HEK293 (cell line): ENCODE data around the gene ENC1.

Source experiments
- CTCF ChIA-PET: fragments of 350-600 bp; formaldehyde crosslinking; extraction: SDS; loops from one replicate; lab custom pipeline; 2021; ENCODE audit warnings: antibody characterized with exemption; lab: Yijun Ruan, JAX
- POLR2A ChIA-PET: fragments of 300-600 bp; formaldehyde crosslinking; extraction: SDS; loops from one replicate; lab custom pipeline; 2020; ENCODE audit warnings: antibody characterized with exemption, inconsistent platforms; lab: Yijun Ruan, JAX
- H3K27ac ChIP-seq: fragments of 200-500 bp; sonication (Bioruptor generic); 2 replicates; pipeline ENCODE4 v1.5.1; 2014; ENCODE audit warnings: low read depth, low read length, control low read depth, inconsistent platforms; ENCODE audit errors: extremely low read depth
- H3K36me3 ChIP-seq, 2 experiments: fragments of 200-500 bp in 1 of 2; sonication (Bioruptor generic) in 1 of 2; 1 replicate in 1 of 2; 2 replicates in 1 of 2; pipeline ENCODE4 v1.5.1; 2014 to 2017; ENCODE audit warnings: inconsistent platforms in 2 of 2, low read length in 2 of 2; ENCODE audit not compliant: control insufficient read depth in 2 of 2, insufficient read depth in 1 of 2
- H3K4me1 ChIP-seq: fragments of 200-500 bp; sonication (Bioruptor generic); 2 replicates; pipeline ENCODE4 v1.5.1; 2014; ENCODE audit warnings: mild to moderate bottlenecking, low read length, inconsistent platforms; ENCODE audit not compliant: control insufficient read depth, insufficient read depth
- H3K4me3 ChIP-seq: 2 replicates; pipeline ENCODE4 v1.5.1; 2011; ENCODE audit warnings: low read depth, mild to moderate bottlenecking, control low read depth, low read length, moderate library complexity
- H3K9me3 ChIP-seq: fragments of 200-500 bp; sonication (Bioruptor generic); 2 replicates; pipeline ENCODE4 v1.5.1; 2014; ENCODE audit warnings: low read depth, low read length, inconsistent platforms; ENCODE audit not compliant: control insufficient read depth, insufficient read depth
- GFI1B ChIP-seq: fragments of 450-650 bp; formaldehyde crosslinking; IDR thresholded peaks from 2 replicates; pipeline ENCODE4 v1.5.1; 2016; ENCODE audit warnings: missing biosample characterization, missing genetic modification characterization
- GLIS2 ChIP-seq: fragments of 450-650 bp; formaldehyde crosslinking; IDR thresholded peaks from 2 replicates; pipeline ENCODE4 v1.5.1; 2016; ENCODE audit warnings: missing biosample characterization, missing genetic modification characterization
- SCRT1 ChIP-seq: fragments of 450-650 bp; formaldehyde crosslinking; IDR thresholded peaks from 2 replicates; pipeline ENCODE4 v1.5.1; 2016; ENCODE audit warnings: missing biosample characterization, missing genetic modification characterization, borderline replicate concordance
- SCRT2 ChIP-seq: fragments of 450-650 bp; formaldehyde crosslinking; IDR thresholded peaks from 2 replicates; pipeline ENCODE4 v1.5.1; 2016; ENCODE audit warnings: missing biosample characterization, missing genetic modification characterization
- ZFHX2 ChIP-seq: fragments of 450-650 bp; formaldehyde crosslinking; conservative IDR thresholded peaks from 2 replicates; pipeline ENCODE4 v1.5.1; 2016; ENCODE audit warnings: missing biosample characterization, missing genetic modification characterization
- ZFP41 ChIP-seq: fragments of 450-650 bp; formaldehyde crosslinking; IDR thresholded peaks from 2 replicates; pipeline ENCODE4 v1.5.1; 2016; ENCODE audit warnings: missing biosample characterization, missing genetic modification characterization, borderline replicate concordance
- ZNF10 ChIP-seq: fragments of 450-650 bp; formaldehyde crosslinking; IDR thresholded peaks from 2 replicates; pipeline ENCODE4 v1.5.1; 2017; ENCODE audit warnings: missing biosample characterization, missing genetic modification characterization
- ZNF155 ChIP-seq: fragments of 450-650 bp; formaldehyde crosslinking; IDR thresholded peaks from 2 replicates; pipeline ENCODE4 v1.5.1; 2016; ENCODE audit warnings: missing biosample characterization, missing genetic modification characterization
- ZNF175 ChIP-seq: fragments of 450-650 bp; formaldehyde crosslinking; IDR thresholded peaks from 2 replicates; pipeline ENCODE4 v1.5.1; 2016; ENCODE audit warnings: missing biosample characterization, missing genetic modification characterization
- ZNF184 ChIP-seq: fragments of 450-650 bp; IDR thresholded peaks from 2 replicates; pipeline ENCODE4 v1.5.1; 2018; ENCODE audit warnings: missing biosample characterization, mild to moderate bottlenecking, missing genetic modification characterization
- ZNF223 ChIP-seq: fragments of 450-650 bp; formaldehyde crosslinking; IDR thresholded peaks from 2 replicates; pipeline ENCODE4 v1.5.1; 2016; ENCODE audit warnings: missing biosample characterization, missing genetic modification characterization
- ZNF24 ChIP-seq: fragments of 450-650 bp; formaldehyde crosslinking; IDR thresholded peaks from 2 replicates; pipeline ENCODE4 v1.5.1; 2016; ENCODE audit warnings: missing biosample characterization, missing genetic modification characterization
- ZNF449 ChIP-seq: fragments of 450-650 bp; formaldehyde crosslinking; IDR thresholded peaks from 2 replicates; pipeline ENCODE4 v1.5.1; 2017; ENCODE audit warnings: missing biosample characterization, mild to moderate bottlenecking, missing genetic modification characterization, moderate library complexity
- ZNF561 ChIP-seq: fragments of 450-650 bp; IDR thresholded peaks from 2 replicates; pipeline ENCODE4 v1.5.1; 2018; ENCODE audit warnings: missing biosample characterization, missing genetic modification characterization, borderline replicate concordance
- ZNF580 ChIP-seq: fragments of 450-650 bp; formaldehyde crosslinking; IDR thresholded peaks from 2 replicates; pipeline ENCODE4 v1.5.1; 2016; ENCODE audit warnings: missing biosample characterization, missing genetic modification characterization
- ZNF692 ChIP-seq: fragments of 450-650 bp; formaldehyde crosslinking; IDR thresholded peaks from 2 replicates; pipeline ENCODE4 v1.5.1; 2016; ENCODE audit warnings: missing biosample characterization, missing genetic modification characterization
- ZNF747 ChIP-seq: fragments of 450-650 bp; formaldehyde crosslinking; IDR thresholded peaks from 2 replicates; pipeline ENCODE4 v1.5.1; 2016; ENCODE audit warnings: missing biosample characterization, missing genetic modification characterization
- ZNF76 ChIP-seq: fragments of 450-650 bp; formaldehyde crosslinking; IDR thresholded peaks from 2 replicates; pipeline ENCODE4; 2016; ENCODE audit warnings: low read depth, missing biosample characterization, missing genetic modification characterization, borderline replicate concordance
- ZNF776 ChIP-seq: fragments of 450-650 bp; formaldehyde crosslinking; IDR thresholded peaks from 2 replicates; pipeline ENCODE4 v1.5.0; 2017; ENCODE audit warnings: missing biosample characterization, missing genetic modification characterization, borderline replicate concordance
- ZNF785 ChIP-seq: fragments of 450-650 bp; formaldehyde crosslinking; IDR thresholded peaks from 2 replicates; pipeline ENCODE4 v1.5.1; 2016; ENCODE audit warnings: missing biosample characterization, missing genetic modification characterization
- TF ChIP-seq, protein P1 (sequence below): fragments of 450-650 bp; formaldehyde crosslinking; IDR thresholded peaks from 2 replicates; pipeline ENCODE4 v1.5.1; 2017; ENCODE audit warnings: missing biosample characterization, missing genetic modification characterization
- TF ChIP-seq, protein P2 (sequence below): fragments of 450-650 bp; formaldehyde crosslinking; IDR thresholded peaks from 2 replicates; pipeline ENCODE4 v1.5.1; 2016; ENCODE audit warnings: missing biosample characterization, missing genetic modification characterization

Gene ENC1

GRCh38 chr5:74616236-74617146 is 24.0 kb downstream of the ENC1 start:
- H3K4me1 ChIP-seq: no peaks in the 10 kb centered on the region
- no peak overlapping the region for H3K4me3 ChIP-seq
- POLR2A ChIA-PET: no interaction called here
- H3K27ac ChIP-seq: no peak overlapping the region
- no peak for TF ChIP-seq GFI1B (tag by site-specific recombination)
- no peak for TF ChIP-seq ZNF692 (tag by site-specific recombination)
- TF ChIP-seq, protein P1, sequence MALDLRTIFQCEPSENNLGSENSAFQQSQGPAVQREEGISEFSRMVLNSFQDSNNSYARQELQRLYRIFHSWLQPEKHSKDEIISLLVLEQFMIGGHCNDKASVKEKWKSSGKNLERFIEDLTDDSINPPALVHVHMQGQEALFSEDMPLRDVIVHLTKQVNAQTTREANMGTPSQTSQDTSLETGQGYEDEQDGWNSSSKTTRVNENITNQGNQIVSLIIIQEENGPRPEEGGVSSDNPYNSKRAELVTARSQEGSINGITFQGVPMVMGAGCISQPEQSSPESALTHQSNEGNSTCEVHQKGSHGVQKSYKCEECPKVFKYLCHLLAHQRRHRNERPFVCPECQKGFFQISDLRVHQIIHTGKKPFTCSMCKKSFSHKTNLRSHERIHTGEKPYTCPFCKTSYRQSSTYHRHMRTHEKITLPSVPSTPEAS (tag by site-specific recombination): no peak
- TF ChIP-seq ZNF10: no peak
- TF ChIP-seq SCRT1 (tag by site-specific recombination): no peak
- no peak for TF ChIP-seq GLIS2 (tag by site-specific recombination)
- no peak for TF ChIP-seq ZNF785 (tag by site-specific recombination)
- TF ChIP-seq, all 188 proteins: peak for 0
- Histone ChIP-seq H3K36me3 (no peaks in the 10 kb centered on the region), H3K9me3 (no peaks in the 10 kb centered on the region)
- CTCF ChIA-PET: interaction anchor here (0.6 kb wide), 2 partner anchors 9 to 582 kb away, joined by 4 read pairs; no protein-coding TSS in a partner anchor

GRCh38 chr5:74613283-74613682 is 27.2 kb downstream of the ENC1 start:
- TF ChIP-seq ZNF449 (tag by site-specific recombination): 0 out of 2 replicates have a peak, but pooled peaks have one; percentile 23
- TF ChIP-seq ZNF76: no peak
- no peak for TF ChIP-seq ZNF155
- CTCF ChIA-PET: no interaction called here
- Histone ChIP-seq H3K4me1 (peaks cover 8% of the 10 kb centered on the region), H3K36me3 (no peaks in the 10 kb centered on the region), H3K27ac (no peak overlapping the region), H3K9me3 (no peaks in the 10 kb centered on the region), H3K4me3 (no peak overlapping the region)
- POLR2A ChIA-PET: no interaction called here

DNA sequence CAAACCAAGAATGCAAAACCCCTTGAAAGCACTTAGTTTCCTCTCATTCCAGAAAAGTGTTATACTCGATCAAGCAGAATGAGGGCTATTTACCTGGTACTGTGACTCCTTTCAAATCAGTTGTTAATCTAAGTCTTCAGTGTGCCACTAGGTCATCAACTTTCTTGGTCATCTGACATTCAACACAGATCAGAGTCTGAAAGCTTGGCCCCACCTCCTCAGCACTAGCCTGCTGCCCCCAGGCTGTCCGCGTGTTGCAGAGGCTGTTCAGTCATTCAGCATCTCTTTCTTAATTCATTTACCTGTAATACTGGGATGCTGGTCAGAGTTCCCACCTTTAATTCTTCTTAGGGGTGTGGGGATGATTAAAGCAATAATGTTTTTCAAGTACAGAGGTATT is 28.5 kb downstream of the ENC1 start:
- no peak overlapping the region for H3K27ac ChIP-seq
- ChIA-PET POLR2A (no interaction called here), CTCF (no interaction called here)
- peaks cover 8% of the 10 kb centered on the region for H3K4me1 ChIP-seq
- no peaks in the 10 kb centered on the region for H3K36me3 ChIP-seq
- no peaks in the 10 kb centered on the region for H3K9me3 ChIP-seq
- H3K4me3 ChIP-seq: no peak overlapping the region
- TF ChIP-seq ZNF184 (tag by site-specific recombination): no peak
- no peak for TF ChIP-seq ZNF776 (tag by site-specific recombination)
- TF ChIP-seq ZFP41 (tag by site-specific recombination): no peak
- TF ChIP-seq ZNF747 (tag by site-specific recombination): no peak
- no peak for TF ChIP-seq ZNF223 (tag by site-specific recombination)
- TF ChIP-seq, protein P2, sequence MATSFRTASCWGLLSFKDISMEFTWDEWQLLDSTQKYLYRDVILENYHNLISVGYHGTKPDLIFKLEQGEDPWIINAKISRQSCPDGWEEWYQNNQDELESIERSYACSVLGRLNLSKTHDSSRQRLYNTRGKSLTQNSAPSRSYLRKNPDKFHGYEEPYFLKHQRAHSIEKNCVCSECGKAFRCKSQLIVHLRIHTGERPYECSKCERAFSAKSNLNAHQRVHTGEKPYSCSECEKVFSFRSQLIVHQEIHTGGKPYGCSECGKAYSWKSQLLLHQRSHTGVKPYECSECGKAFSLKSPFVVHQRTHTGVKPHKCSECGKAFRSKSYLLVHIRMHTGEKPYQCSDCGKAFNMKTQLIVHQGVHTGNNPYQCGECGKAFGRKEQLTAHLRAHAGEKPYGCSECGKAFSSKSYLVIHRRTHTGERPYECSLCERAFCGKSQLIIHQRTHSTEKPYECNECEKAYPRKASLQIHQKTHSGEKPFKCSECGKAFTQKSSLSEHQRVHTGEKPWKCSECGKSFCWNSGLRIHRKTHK (tag by site-specific recombination): no peak
- no peak for TF ChIP-seq ZNF175 (tag by site-specific recombination)
- TF ChIP-seq ZNF580 (tag by site-specific recombination): no peak
- TF ChIP-seq ZNF561 (tag by site-specific recombination): no peak
- no peak for TF ChIP-seq SCRT2
- TF ChIP-seq ZFHX2 (tag by site-specific recombination): no peak
- TF ChIP-seq GLIS2 (tag by site-specific recombination): no peak
- no peak for TF ChIP-seq ZNF24 (tag by site-specific recombination)
